Parathyroid adenoma (tissue), 2 donors: ENCODE data around the gene ZEB1.

ENCODE experiments used
- H2AFZ ChIP-seq: fragments of 300-600 bp; sonication (generic); one replicate; pipeline ENCODE4 v1.7.0; 2017; ENCODE audit warnings: antibody characterized with exemption, mild to moderate bottlenecking
- H3K27ac ChIP-seq: fragments of 300-600 bp; sonication (generic); one replicate; pipeline ENCODE4 v1.7.0; 2017
- H3K27me3 ChIP-seq: fragments of 300-600 bp; sonication (generic); one replicate; pipeline ENCODE4 v1.7.0; 2017; ENCODE audit warnings: low read length; ENCODE audit not compliant: control insufficient read depth, insufficient read depth
- H3K36me3 ChIP-seq: fragments of 300-600 bp; sonication (generic); one replicate; pipeline ENCODE4 v1.7.0; 2017; ENCODE audit warnings: low read length; ENCODE audit not compliant: control insufficient read depth, insufficient read depth
- H3K4me1 ChIP-seq: fragments of 300-600 bp; sonication (generic); one replicate; pipeline ENCODE4 v1.7.0; 2017; ENCODE audit warnings: control low read depth
- H3K4me2 ChIP-seq: fragments of 300-600 bp; sonication (generic); one replicate; pipeline ENCODE4 v1.7.0; 2017; ENCODE audit warnings: low read length
- H3K4me3 ChIP-seq: fragments of 300-600 bp; sonication (generic); one replicate; pipeline ENCODE4 v1.7.0; 2017; ENCODE audit warnings: low read depth, low read length
- H3K79me2 ChIP-seq: fragments of 300-600 bp; sonication (generic); one replicate; pipeline ENCODE4 v1.7.0; 2017; ENCODE audit warnings: control low read depth
- H3K9ac ChIP-seq: fragments of 300-600 bp; sonication (generic); one replicate; pipeline ENCODE4 v1.7.0; 2017; ENCODE audit warnings: mild to moderate bottlenecking
- H3K9me3 ChIP-seq: fragments of 300-600 bp; sonication (generic); one replicate; pipeline ENCODE4 v1.7.0; 2017; ENCODE audit warnings: low read length; ENCODE audit not compliant: control insufficient read depth
- CTCF ChIP-seq: fragments of 300-600 bp; sonication (generic); IDR thresholded peaks from one replicate; pipeline ENCODE4 v1.7.0; 2017; ENCODE audit warnings: antibody characterized with exemption, mild to moderate bottlenecking
- donor health status: primary hyperparathyroidism.

ZEB1 gene

DNA sequence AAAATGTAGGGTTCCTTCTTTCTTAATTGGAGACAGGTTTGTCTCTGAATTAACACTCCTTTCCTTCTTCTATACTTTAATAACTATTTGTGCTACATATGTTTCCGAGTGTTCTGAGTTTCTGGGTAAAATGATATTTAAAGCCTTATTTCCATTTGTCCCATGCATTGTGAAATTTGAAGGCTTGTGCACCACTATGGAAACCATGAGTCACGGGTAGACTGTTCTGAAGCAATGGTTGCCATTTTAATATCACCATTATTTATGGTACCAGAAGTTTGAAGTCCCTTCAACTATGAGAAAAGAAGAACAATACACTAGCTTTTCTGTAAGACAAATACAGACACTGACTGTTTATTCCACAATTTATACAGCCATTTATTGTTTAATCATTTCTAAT is 44.7 kb upstream of the ZEB1 start:
- H3K9ac ChIP-seq = no peak overlapping the region
- H3K27ac ChIP-seq = no peak overlapping the region
- TF ChIP-seq CTCF = no peak
- H3K9me3 ChIP-seq = no peaks in the 10 kb centered on the region
- H3K36me3 ChIP-seq = no peaks in the 10 kb centered on the region
- H3K4me1 ChIP-seq = no peaks in the 10 kb centered on the region
- no peak overlapping the region for H3K4me2 ChIP-seq
- H3K79me2 ChIP-seq = no peaks in the 10 kb centered on the region
- no peak overlapping the region for H2AFZ ChIP-seq
- no peaks in the 10 kb centered on the region for H3K27me3 ChIP-seq
- H3K4me3 ChIP-seq = no peak overlapping the region

- H3K9ac ChIP-seq = no peak overlapping the region
- H3K27me3 ChIP-seq = no peaks in the 10 kb centered on the region
- no peak for TF ChIP-seq CTCF
- H3K79me2 ChIP-seq = no peaks in the 10 kb centered on the region
- H3K4me3 ChIP-seq = no peak overlapping the region
- no peak overlapping the region for H3K4me2 ChIP-seq
- H2AFZ ChIP-seq = no peak overlapping the region
- no peak overlapping the region for H3K27ac ChIP-seq
- no peaks in the 10 kb centered on the region for H3K36me3 ChIP-seq
- H3K4me1 ChIP-seq = no peaks in the 10 kb centered on the region
- peaks cover 3% of the 10 kb centered on the region for H3K9me3 ChIP-seq
These were observed 40.6 kb upstream of the ZEB1 start for GRCh38 chr10:31278279-31278941.

- TF ChIP-seq CTCF = no peak
- no peaks in the 10 kb centered on the region for H3K4me1 ChIP-seq
- no peak overlapping the region for H2AFZ ChIP-seq
- H3K9ac ChIP-seq = no peak overlapping the region
- H3K9me3 ChIP-seq = peaks cover 3% of the 10 kb centered on the region
- no peak overlapping the region for H3K4me2 ChIP-seq
- no peaks in the 10 kb centered on the region for H3K79me2 ChIP-seq
- H3K36me3 ChIP-seq = no peaks in the 10 kb centered on the region
- H3K27ac ChIP-seq = no peak overlapping the region
- no peak overlapping the region for H3K4me3 ChIP-seq
- H3K27me3 ChIP-seq = no peaks in the 10 kb centered on the region
These were observed 38.0 kb upstream of the ZEB1 start for GRCh38 chr10:31280972-31281371.

GRCh38 chr10:31288001-31288400 is 31.0 kb upstream of the ZEB1 start:
- no peaks in the 10 kb centered on the region for H3K9me3 ChIP-seq
- H3K4me2 ChIP-seq = no peak overlapping the region
- no peak overlapping the region for H3K9ac ChIP-seq
- no peak overlapping the region for H3K27ac ChIP-seq
- no peak for TF ChIP-seq CTCF
- H3K79me2 ChIP-seq = no peaks in the 10 kb centered on the region
- H3K27me3 ChIP-seq = no peaks in the 10 kb centered on the region
- H3K36me3 ChIP-seq = no peaks in the 10 kb centered on the region
- no peak overlapping the region for H2AFZ ChIP-seq
- no peak overlapping the region for H3K4me3 ChIP-seq
- no peaks in the 10 kb centered on the region for H3K4me1 ChIP-seq

DNA sequence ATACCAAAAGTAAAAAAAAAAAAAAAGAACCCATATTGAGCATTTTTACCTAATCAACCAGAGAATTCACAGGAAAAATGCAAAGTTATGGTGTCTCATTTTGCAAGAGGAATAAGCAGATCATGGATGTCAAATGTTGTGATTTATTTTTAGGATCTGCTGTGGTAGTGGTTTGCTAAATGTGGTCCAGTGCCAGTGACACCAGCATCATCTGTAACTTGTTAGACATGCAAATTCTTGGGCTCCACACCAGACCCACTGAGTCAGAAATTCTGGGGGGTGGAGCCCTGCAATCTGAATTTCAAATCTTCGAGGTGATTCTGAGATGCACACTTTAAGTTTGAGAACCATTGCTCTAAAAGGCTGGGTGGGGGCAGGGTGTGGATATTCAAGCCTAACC is 30.1 kb upstream of the ZEB1 start:
- Histone ChIP-seq H3K36me3 (no peaks in the 10 kb centered on the region), H3K4me2 (no peak overlapping the region), H3K4me3 (no peak overlapping the region), H3K27ac (no peak overlapping the region), H3K9ac (no peak overlapping the region), H3K79me2 (no peaks in the 10 kb centered on the region), H3K27me3 (no peaks in the 10 kb centered on the region), H3K4me1 (no peaks in the 10 kb centered on the region), H3K9me3 (no peaks in the 10 kb centered on the region), H2AFZ (no peak overlapping the region)
- no peak for TF ChIP-seq CTCF
